Measurements from ENCODE around the gene ALG14. TPM values are rescaled to one million over a fixed set of nuclear protein-coding genes. Genes with fewer than 3 reads are reported as not detected.

Gene ALG14
- polyA plus RNA-seq, 1 of the 3 experiments (the other 2 are of a cell fraction) = 2.5 TPM

DNA sequence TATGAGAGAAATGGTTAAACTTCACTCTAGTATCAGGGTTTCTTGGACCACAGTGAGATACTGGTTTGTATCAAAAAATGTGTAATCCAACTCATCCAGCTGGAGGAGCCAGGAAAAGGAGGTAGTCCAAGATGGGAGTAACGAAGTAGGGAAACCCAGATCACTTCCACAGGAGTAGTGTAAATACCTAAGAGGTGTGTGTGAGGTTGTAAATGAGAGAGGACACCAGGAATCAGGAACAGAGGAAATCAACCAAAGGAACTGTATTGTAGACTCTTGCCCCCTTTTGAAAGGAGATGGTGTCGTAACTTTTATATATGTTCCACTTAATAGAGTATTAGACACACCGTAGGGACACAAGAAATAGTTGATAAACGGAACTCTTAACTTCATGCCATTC, 24.7 kb upstream of the ALG14 start:
- 85% methylated on average over 4 of the region's 4 CpGs for WGBS (ENCODE audit: low lambda C conversion rate)
- DNase-seq = no peak
- H4K20me1 ChIP-seq (ENCODE audit: insufficient read depth) = no peaks in the 10 kb centered on the region
- H2AFZ ChIP-seq (ENCODE audit: low read depth) = no peak overlapping the region
- ChIA-PET POLR2A (no interaction called here), CTCF (no interaction called here)
- TF ChIP-seq TCF12 (IDR thresholded peaks at IDR 0.05) (no peak), FOSL2 (IDR thresholded peaks at IDR 0.05; ENCODE audit: borderline replicate concordance, low read depth) (no peak), TAF1 (IDR thresholded peaks at IDR 0.05; ENCODE audit: borderline replicate concordance, low read depth, low read length) (no peak), EZH2phosphoT487 (IDR thresholded peaks at IDR 0.05; ENCODE audit: borderline replicate concordance, low read depth) (no peak), RAD21 (IDR thresholded peaks at IDR 0.05; ENCODE audit: low read length) (no peak), MXI1 (IDR thresholded peaks at IDR 0.05; ENCODE audit: low read depth, low read length) (no peak), YY1 (IDR thresholded peaks at IDR 0.05; ENCODE audit: low read depth) (no peak), SIN3A (IDR thresholded peaks at IDR 0.05; ENCODE audit: borderline replicate concordance, low read depth, low read length) (no peak), NRF1 (IDR thresholded peaks at IDR 0.05; ENCODE audit: low read depth, low read length) (no peak), RFX5 (IDR thresholded peaks at IDR 0.05; ENCODE audit: low read length) (no peak), PBX3 (IDR thresholded peaks at IDR 0.05) (no peak), SMC3 (IDR thresholded peaks at IDR 0.05; ENCODE audit: low read depth, low read length) (no peak)
- TF ChIP-seq, protein P1, sequence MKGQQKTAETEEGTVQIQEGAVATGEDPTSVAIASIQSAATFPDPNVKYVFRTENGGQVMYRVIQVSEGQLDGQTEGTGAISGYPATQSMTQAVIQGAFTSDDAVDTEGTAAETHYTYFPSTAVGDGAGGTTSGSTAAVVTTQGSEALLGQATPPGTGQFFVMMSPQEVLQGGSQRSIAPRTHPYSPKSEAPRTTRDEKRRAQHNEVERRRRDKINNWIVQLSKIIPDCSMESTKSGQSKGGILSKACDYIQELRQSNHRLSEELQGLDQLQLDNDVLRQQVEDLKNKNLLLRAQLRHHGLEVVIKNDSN (IDR thresholded peaks at IDR 0.05; ENCODE audit: borderline replicate concordance, low read depth) = no peak
- no peaks in the 10 kb centered on the region for H3F3A ChIP-seq (replicated peaks; ENCODE audit: insufficient read depth)
- H3K9me2 ChIP-seq = no peaks in the 10 kb centered on the region
- H3K9ac ChIP-seq = no peak overlapping the region
- H3K36me3 ChIP-seq (replicated peaks in 1 of 2; ENCODE audit: control insufficient read depth in 1 of 2, insufficient read depth in 2 of 2, low read length in 1 of 2) = no peaks in the 10 kb centered on the region
- no peak overlapping the region for H3K4me2 ChIP-seq
- no peaks in the 10 kb centered on the region for H3K79me2 ChIP-seq (ENCODE audit: insufficient read depth)
- no peaks in the 10 kb centered on the region for H3K9me3 ChIP-seq
- H3K4me3 ChIP-seq (ENCODE audit: low read depth in 2 of 2, low read length in 1 of 2) = no peak overlapping the region
- H3K27me3 ChIP-seq (ENCODE audit: insufficient read depth) = peaks cover 10% of the 10 kb centered on the region; the same call in 1 of the 2 replicates
- no peaks in the 10 kb centered on the region for H3K4me1 ChIP-seq (ENCODE audit: control insufficient read depth in 1 of 2, insufficient read depth in 2 of 2, low read depth in 1 of 2, low read length in 1 of 2)
- no peak overlapping the region for H3K27ac ChIP-seq (ENCODE audit: low read depth in 2 of 2, low read length in 1 of 2)

GRCh38 chr1:95096218-95096841, 23.6 kb upstream of the ALG14 start:
- no peak for DNase-seq
- Histone ChIP-seq H3K36me3 (replicated peaks in 1 of 2; ENCODE audit: control insufficient read depth in 1 of 2, insufficient read depth in 2 of 2, low read length in 1 of 2) (no peaks in the 10 kb centered on the region), H3K9me2 (no peaks in the 10 kb centered on the region), H3K27ac (ENCODE audit: low read depth in 2 of 2, low read length in 1 of 2) (no peak overlapping the region), H2AFZ (ENCODE audit: low read depth) (no peak overlapping the region), H3K4me3 (ENCODE audit: low read depth in 2 of 2, low read length in 1 of 2) (no peak overlapping the region), H3K27me3 (ENCODE audit: insufficient read depth) (peaks cover 4% of the 10 kb centered on the region; the same call in 1 of the 2 replicates), H3K4me2 (no peak overlapping the region), H3K79me2 (ENCODE audit: insufficient read depth) (no peaks in the 10 kb centered on the region), H3K9me3 (no peaks in the 10 kb centered on the region), H4K20me1 (ENCODE audit: insufficient read depth) (no peaks in the 10 kb centered on the region), H3F3A (replicated peaks; ENCODE audit: insufficient read depth) (no peaks in the 10 kb centered on the region), H3K4me1 (ENCODE audit: control insufficient read depth in 1 of 2, insufficient read depth in 2 of 2, low read depth in 1 of 2, low read length in 1 of 2) (no peaks in the 10 kb centered on the region), H3K9ac (no peak overlapping the region)
- CTCF ChIA-PET = no interaction called here
- WGBS (ENCODE audit: low lambda C conversion rate) = 80% methylated on average over 6 of the region's 6 CpGs
- TF ChIP-seq NFIC (IDR thresholded peaks at IDR 0.05; ENCODE audit: borderline replicate concordance) (no peak), GATA2 (CRISPR knock-in tag; IDR thresholded peaks at IDR 0.05) (no peak), FOSL2 (IDR thresholded peaks at IDR 0.05; ENCODE audit: borderline replicate concordance, low read depth) (no peak), JUND (IDR thresholded peaks at IDR 0.05) (no peak), SMC3 (IDR thresholded peaks at IDR 0.05; ENCODE audit: low read depth, low read length) (no peak), FOXM1 (IDR thresholded peaks at IDR 0.05; ENCODE audit: low read depth) (no peak), EZH2phosphoT487 (IDR thresholded peaks at IDR 0.05; ENCODE audit: borderline replicate concordance, low read depth) (no peak), RFX5 (IDR thresholded peaks at IDR 0.05; ENCODE audit: low read length) (no peak), MEF2A (IDR thresholded peaks at IDR 0.05; ENCODE audit: borderline replicate concordance, low read depth) (no peak), GABPA (IDR thresholded peaks at IDR 0.05; ENCODE audit: low read depth) (no peak)
- TF ChIP-seq, protein P2, sequence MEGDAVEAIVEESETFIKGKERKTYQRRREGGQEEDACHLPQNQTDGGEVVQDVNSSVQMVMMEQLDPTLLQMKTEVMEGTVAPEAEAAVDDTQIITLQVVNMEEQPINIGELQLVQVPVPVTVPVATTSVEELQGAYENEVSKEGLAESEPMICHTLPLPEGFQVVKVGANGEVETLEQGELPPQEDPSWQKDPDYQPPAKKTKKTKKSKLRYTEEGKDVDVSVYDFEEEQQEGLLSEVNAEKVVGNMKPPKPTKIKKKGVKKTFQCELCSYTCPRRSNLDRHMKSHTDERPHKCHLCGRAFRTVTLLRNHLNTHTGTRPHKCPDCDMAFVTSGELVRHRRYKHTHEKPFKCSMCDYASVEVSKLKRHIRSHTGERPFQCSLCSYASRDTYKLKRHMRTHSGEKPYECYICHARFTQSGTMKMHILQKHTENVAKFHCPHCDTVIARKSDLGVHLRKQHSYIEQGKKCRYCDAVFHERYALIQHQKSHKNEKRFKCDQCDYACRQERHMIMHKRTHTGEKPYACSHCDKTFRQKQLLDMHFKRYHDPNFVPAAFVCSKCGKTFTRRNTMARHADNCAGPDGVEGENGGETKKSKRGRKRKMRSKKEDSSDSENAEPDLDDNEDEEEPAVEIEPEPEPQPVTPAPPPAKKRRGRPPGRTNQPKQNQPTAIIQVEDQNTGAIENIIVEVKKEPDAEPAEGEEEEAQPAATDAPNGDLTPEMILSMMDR (IDR thresholded peaks at IDR 0.05) = no peak
- POLR2A ChIA-PET = no interaction called here

All from SK-N-SH (cell line).